ENCODE measurements around the gene LCP2. TPM values are rescaled to one million over a fixed set of nuclear protein-coding genes. Genes with fewer than 3 reads are reported as not detected.
"Not testable (repeated sequence)": the region's sequence is repeated elsewhere in the genome, so short reads cannot be mapped to it uniquely, and the experiment has no call there.

LCP2 gene
- total RNA-seq, 8 experiments from 2014 or later = 0.25 to 3.3 (median 0.64) TPM; not detected in 1

GRCh38 chr5:170248172-170248930 is 49.2 kb downstream of the LCP2 start:
- H3K4me1 ChIP-seq (replicated peaks in 1 of 2) = peaks cover 21 to 22% of the 10 kb centered on the region in 2 donors
- 2 to 67% (median 59%) methylated on average over 1 to 6 of the region's 6 CpGs for WGBS, 10 experiments
- peak in 7 of 8 experiments; percentile 15 to 65 (median 52) for ATAC-seq (replicated peaks in 6 of 8)
- in situ Hi-C loops (cut with MboI; ENCODE audit: low pct_unique_long_range_greater_than_20kb in 2 of 9, low sequenced_read_pairs in 9 of 9, unreplicated experiment in 9 of 9) = loop anchor here in 5 of 9 experiments (25.0 kb wide), 2 partner anchors 164 to 364 kb away; no protein-coding TSS in a partner anchor
- H3K4me3 ChIP-seq = no peak overlapping the region
- no peak overlapping the region for H3K27ac ChIP-seq

- in situ Hi-C loops (cut with MboI; ENCODE audit: low pct_unique_long_range_greater_than_20kb in 2 of 9, low sequenced_read_pairs in 9 of 9, unreplicated experiment in 9 of 9) = loop anchor here in 5 of 9 experiments (25.0 kb wide), 2 partner anchors 165 to 365 kb away; no protein-coding TSS in a partner anchor
- Histone ChIP-seq H3K4me1 (replicated peaks in 1 of 2) (peaks cover 12% of the 10 kb centered on the region in 2 donors), H3K27ac (no peak overlapping the region), H3K4me3 (no peak overlapping the region)
- no peak for ATAC-seq (replicated peaks in 6 of 8)
- WGBS, 10 experiments = 0 to 100% (median 88%) methylated on average over 1 to 2 of the region's 2 CpGs
These were observed 50.2 kb downstream of the LCP2 start for GRCh38 chr5:170247363-170247762.

- peaks cover 7 to 8% of the 10 kb centered on the region in 2 donors for H3K4me1 ChIP-seq (replicated peaks in 1 of 2)
- in situ Hi-C loops (cut with MboI; ENCODE audit: low pct_unique_long_range_greater_than_20kb in 2 of 9, low sequenced_read_pairs in 9 of 9, unreplicated experiment in 9 of 9) = loop anchor here in 5 of 9 experiments (25.0 kb wide), 2 partner anchors 166 to 366 kb away; no protein-coding TSS in a partner anchor
- no peak overlapping the region for H3K27ac ChIP-seq
- 31 to 100% (median 85%) methylated on average over 1 to 4 of the region's 4 CpGs for WGBS, 10 experiments
- H3K4me3 ChIP-seq = no peak overlapping the region
- no peak for ATAC-seq (replicated peaks in 6 of 8)
These were observed 51.3 kb downstream of the LCP2 start for GRCh38 chr5:170246126-170246870.

GRCh38 chr5:170245436-170245835 is 52.1 kb downstream of the LCP2 start:
- H3K4me1 ChIP-seq (replicated peaks in 1 of 2); ATAC-seq (replicated peaks in 6 of 8): not testable (repeated sequence)
- Histone ChIP-seq H3K27ac (peak overlapping the region in 1 of 2 donors; percentile 27), H3K4me3 (peak overlapping the region in 1 of 5 donors; percentile 25)
- in situ Hi-C loops (cut with MboI; ENCODE audit: low pct_unique_long_range_greater_than_20kb in 2 of 9, low sequenced_read_pairs in 9 of 9, unreplicated experiment in 9 of 9) = loop anchor here in 5 of 9 experiments (25.0 kb wide), 2 partner anchors 167 to 367 kb away; no protein-coding TSS in a partner anchor
- WGBS, 10 experiments = 16 to 100% (median 80%) methylated on average over 1 to 2 of the region's 23 CpGs; no CpG with 5 or more reads in 7 of the 10 experiments

GRCh38 chr5:170238456-170239196 is 59.0 kb downstream of the LCP2 start:
- 0 to 50% (median 15%) methylated on average over 1 of the region's 1 CpG; no CpG with 5 or more reads in 4 of the 10 experiments for whole genome bisulfite sequencing, 10 experiments
- no peak overlapping the region for H3K4me3 ChIP-seq
- peaks cover 4 to 5% of the 10 kb centered on the region in 2 donors for H3K4me1 ChIP-seq (replicated peaks in 1 of 2)
- no peak overlapping the region for H3K27ac ChIP-seq
- ATAC-seq (replicated peaks in 6 of 8) = peak in 3 of 8 experiments; percentile 22 to 73 (median 27)
- in situ Hi-C loops (cut with MboI; ENCODE audit: low pct_unique_long_range_greater_than_20kb in 2 of 9, low sequenced_read_pairs in 9 of 9, unreplicated experiment in 9 of 9) = loop anchor here in 5 of 9 experiments (25.0 kb wide), 2 partner anchors 174 to 374 kb away; no protein-coding TSS in a partner anchor

GRCh38 chr5:170235876-170236864 is 61.4 kb downstream of the LCP2 start:
- H3K4me3 ChIP-seq = no peak overlapping the region
- H3K4me1 ChIP-seq (replicated peaks in 1 of 2) = peaks cover 4 to 5% of the 10 kb centered on the region in 2 donors
- WGBS, 10 experiments = 24 to 100% (median 72%) methylated on average over 1 to 3 of the region's 3 CpGs; no CpG with 5 or more reads in 3 of the 10 experiments
- no peak overlapping the region for H3K27ac ChIP-seq
- in situ Hi-C loops (cut with MboI; ENCODE audit: low pct_unique_long_range_greater_than_20kb in 2 of 9, low sequenced_read_pairs in 9 of 9, unreplicated experiment in 9 of 9) = loop anchor here in 5 of 9 experiments (25.0 kb wide), 2 partner anchors 176 to 376 kb away; no protein-coding TSS in a partner anchor
- peak in 2 of 8 experiments; percentile 46 to 58 for ATAC-seq (replicated peaks in 6 of 8)

GRCh38 chr5:170233358-170233892 is 64.2 kb downstream of the LCP2 start:
- no peak for ATAC-seq (replicated peaks in 6 of 8)
- in situ Hi-C loops (cut with MboI; ENCODE audit: low pct_unique_long_range_greater_than_20kb in 2 of 9, low sequenced_read_pairs in 9 of 9, unreplicated experiment in 9 of 9) = loop anchor here in 5 of 9 experiments (25.0 kb wide), 2 partner anchors 179 to 379 kb away; no protein-coding TSS in a partner anchor
- Histone ChIP-seq H3K4me3 (no peak overlapping the region), H3K4me1 (replicated peaks in 1 of 2) (peaks cover 4 to 22% of the 10 kb centered on the region in 2 donors), H3K27ac (no peak overlapping the region)
- WGBS, 10 experiments = 40 to 100% (median 93%) methylated on average over 1 to 12 of the region's 18 CpGs; no CpG with 5 or more reads in 4 of the 10 experiments

- Histone ChIP-seq H3K4me1 (replicated peaks in 1 of 2) (peaks cover 3 to 27% of the 10 kb centered on the region in 2 donors), H3K4me3 (no peak within 1 kb of the TSS), H3K27ac (no peak within 1 kb of the TSS)
- in situ Hi-C loops (cut with MboI; ENCODE audit: low pct_unique_long_range_greater_than_20kb in 2 of 9, low sequenced_read_pairs in 9 of 9, unreplicated experiment in 9 of 9) = loop anchor here in 5 of 9 experiments (25.0 kb wide), 2 partner anchors 180 to 380 kb away; no protein-coding TSS in a partner anchor
- WGBS, 10 experiments = 70 to 100% (median 96%) methylated on average over 1 to 8 of the region's 27 CpGs; no CpG with 5 or more reads in 6 of the 10 experiments
- no peak for ATAC-seq (replicated peaks in 6 of 8)
These were observed 64.8 kb downstream of the LCP2 start, which contains the start of gene C5orf58 for GRCh38 chr5:170232786-170233185. Gene C5orf58, plus strand, starts transcription at chr5:170232985. Its CDS starts 1,992 bp downstream, at chr5:170234977.

- H3K4me1 ChIP-seq (replicated peaks in 1 of 2) = peaks cover 19 to 41% of the 10 kb centered on the region in 2 donors
- no peak overlapping the region for H3K4me3 ChIP-seq
- 20 to 96% (median 69%) methylated on average over 1 to 6 of the region's 6 CpGs for WGBS, 10 experiments
- in situ Hi-C loops (cut with MboI; ENCODE audit: low pct_unique_long_range_greater_than_20kb in 2 of 9, low sequenced_read_pairs in 9 of 9, unreplicated experiment in 9 of 9) = loop anchor here in 7 of 9 experiments (10.0 to 25.0 kb wide), 5 partner anchors 183 to 396 kb away; no protein-coding TSS in a partner anchor
- H3K27ac ChIP-seq = no peak overlapping the region
- ATAC-seq (replicated peaks in 6 of 8) = no peak
These were observed 68.7 kb downstream of the LCP2 start for GRCh38 chr5:170228762-170229435.

- peak in 4 of 8 experiments; percentile 43 to 64 (median 50) for ATAC-seq (replicated peaks in 6 of 8)
- in situ Hi-C loops (cut with MboI; ENCODE audit: low pct_unique_long_range_greater_than_20kb in 2 of 9, low sequenced_read_pairs in 9 of 9, unreplicated experiment in 9 of 9) = loop anchor here in 7 of 9 experiments (10.0 to 25.0 kb wide), 5 partner anchors 186 to 398 kb away; no protein-coding TSS in a partner anchor
- Histone ChIP-seq H3K4me3 (no peak overlapping the region), H3K27ac (peak overlapping the region; percentile 11 to 58), H3K4me1 (replicated peaks in 1 of 2) (peaks cover 35 to 58% of the 10 kb centered on the region in 2 donors)
- WGBS, 10 experiments = 0 to 100% (median 40%) methylated on average over 1 to 2 of the region's 2 CpGs; no CpG with 5 or more reads in 1 of the 10 experiments
These were observed 70.9 kb downstream of the LCP2 start for GRCh38 chr5:170226661-170227060.
